Immature natural killer cell (primary cell): ENCODE measurements around the gene CFAP74. TPM values are rescaled to one million over a fixed set of nuclear protein-coding genes. Genes with fewer than 3 reads are reported as not detected.

Experiments
- DNase-seq, 3 donors: peaks; one replicate each; pipeline ENCODE4 v3.0.0; 2022; ENCODE audit warnings: mixed read lengths in 1 of 3
- H3K27ac Mint-ChIP-seq, 6 donors: one replicate each; pipeline ENCODE4 v1.8.0; 2020; ENCODE audit warnings: mixed read lengths in 6 of 6, mild to moderate bottlenecking in 5 of 6, inconsistent platforms in 4 of 6, moderate library complexity in 3 of 6
- H3K27me3 Mint-ChIP-seq, 3 donors: one replicate each; pipeline ENCODE4 v1.8.0; 2020 to 2021; ENCODE audit warnings: low read depth in 3 of 3, mild to moderate bottlenecking in 3 of 3, mixed read lengths in 3 of 3, moderate library complexity in 3 of 3, inconsistent platforms in 1 of 3
- H3K36me3 Mint-ChIP-seq, 3 donors: one replicate each; pipeline ENCODE4 v1.8.0; 2020; ENCODE audit warnings: mixed read lengths in 3 of 3, inconsistent platforms in 2 of 3, mild to moderate bottlenecking in 2 of 3
- H3K4me1 Mint-ChIP-seq, 2 donors: one replicate each; pipeline ENCODE4 v1.8.0; 2020; ENCODE audit warnings: inconsistent platforms in 2 of 2, mild to moderate bottlenecking in 2 of 2, mixed read lengths in 2 of 2, moderate library complexity in 1 of 2
- H3K4me3 Mint-ChIP-seq, 5 donors: one replicate each; pipeline ENCODE4 v1.8.0; 2020; ENCODE audit warnings: mild to moderate bottlenecking in 5 of 5, mixed read lengths in 5 of 5, inconsistent platforms in 3 of 5, moderate library complexity in 3 of 5
- H3K9me3 Mint-ChIP-seq, 6 donors: one replicate each; pipeline ENCODE4 v1.8.0; 2020; ENCODE audit warnings: mild to moderate bottlenecking in 6 of 6, mixed read lengths in 6 of 6, inconsistent platforms in 4 of 6, moderate library complexity in 3 of 6
- polyA plus RNA-seq, 3 donors: library from polyadenylated mRNA; unstranded; fragments of 300-500 nt; fragmentation: Illumina TruSeq; gene quantifications; one replicate each; pipeline ENCODE4 v1.2.3, GENCODE V29; 2021

The CFAP74 gene
- polyA plus RNA-seq, 3 donors from 2014 or later: not detected

DNA sequence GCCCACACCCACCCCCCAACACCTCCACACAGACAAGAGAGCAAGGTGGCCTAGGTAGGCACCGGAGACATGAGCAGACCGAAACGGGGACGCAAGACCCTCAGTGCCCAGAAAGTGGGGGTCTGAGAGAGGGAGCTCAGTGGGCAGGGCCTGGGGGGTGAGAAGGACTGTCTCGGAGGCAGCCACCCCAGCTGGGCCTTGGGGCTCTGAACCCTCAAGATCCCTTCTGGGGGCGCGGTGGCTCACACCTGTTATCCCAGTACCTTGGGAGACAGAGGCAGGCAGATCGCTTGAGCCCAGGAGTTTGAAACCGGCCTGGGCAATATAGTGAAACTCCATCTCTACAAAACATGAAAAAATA, 103.6 kb downstream of the CFAP74 start:
- no peaks in the 10 kb centered on the region for H3K9me3 Mint-ChIP-seq
- H3K4me3 Mint-ChIP-seq: no peak overlapping the region
- peaks cover 5 to 11% (median 7%) of the 10 kb centered on the region in 3 donors for H3K27me3 Mint-ChIP-seq
- H3K27ac Mint-ChIP-seq: no peak overlapping the region
- H3K4me1 Mint-ChIP-seq: peaks cover 6 to 8% of the 10 kb centered on the region in 2 donors
- DNase-seq: no peak
- no peaks in the 10 kb centered on the region for H3K36me3 Mint-ChIP-seq

DNA sequence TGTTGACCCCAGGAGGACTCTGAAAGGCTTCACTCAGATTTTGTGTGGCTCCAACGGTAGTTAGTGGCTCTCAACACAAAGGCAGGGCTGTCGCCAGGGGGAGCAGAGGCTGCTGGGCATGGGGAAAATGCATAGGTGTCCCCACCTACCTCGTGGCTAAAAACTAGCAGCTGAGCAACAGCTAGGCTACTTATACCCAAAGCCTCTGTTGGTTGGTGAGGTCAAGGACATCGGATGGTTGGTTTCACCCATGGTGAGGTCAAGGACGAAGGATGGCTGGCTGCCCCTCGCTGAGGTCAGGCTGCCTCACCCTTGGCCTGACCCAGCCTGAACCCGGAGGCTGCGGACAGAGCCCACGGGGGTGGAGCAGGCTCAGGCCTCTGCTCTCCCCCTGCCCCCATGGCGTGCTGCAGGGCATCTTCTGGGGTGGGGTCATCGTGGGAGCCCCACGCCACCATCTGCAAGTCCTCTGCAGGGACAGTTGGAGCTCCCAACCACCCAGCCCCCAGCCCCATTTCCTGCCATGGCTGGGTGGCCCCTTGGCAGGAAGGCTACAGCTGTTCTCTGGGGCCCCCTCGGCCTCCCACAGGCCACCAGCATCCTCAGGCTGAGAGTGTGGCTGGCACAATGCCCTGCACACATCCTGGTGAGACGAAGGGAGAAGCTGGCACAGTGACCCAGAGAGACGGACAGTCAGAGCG, 104.2 kb downstream of the CFAP74 start:
- Mint-ChIP-seq H3K27me3 (peaks cover 5 to 11% (median 10%) of the 10 kb centered on the region in 3 donors), H3K27ac (no peak overlapping the region), H3K4me3 (no peak overlapping the region), H3K36me3 (no peaks in the 10 kb centered on the region), H3K4me1 (peaks cover 12 to 13% of the 10 kb centered on the region in 2 donors), H3K9me3 (no peaks in the 10 kb centered on the region)
- no peak for DNase-seq

DNA sequence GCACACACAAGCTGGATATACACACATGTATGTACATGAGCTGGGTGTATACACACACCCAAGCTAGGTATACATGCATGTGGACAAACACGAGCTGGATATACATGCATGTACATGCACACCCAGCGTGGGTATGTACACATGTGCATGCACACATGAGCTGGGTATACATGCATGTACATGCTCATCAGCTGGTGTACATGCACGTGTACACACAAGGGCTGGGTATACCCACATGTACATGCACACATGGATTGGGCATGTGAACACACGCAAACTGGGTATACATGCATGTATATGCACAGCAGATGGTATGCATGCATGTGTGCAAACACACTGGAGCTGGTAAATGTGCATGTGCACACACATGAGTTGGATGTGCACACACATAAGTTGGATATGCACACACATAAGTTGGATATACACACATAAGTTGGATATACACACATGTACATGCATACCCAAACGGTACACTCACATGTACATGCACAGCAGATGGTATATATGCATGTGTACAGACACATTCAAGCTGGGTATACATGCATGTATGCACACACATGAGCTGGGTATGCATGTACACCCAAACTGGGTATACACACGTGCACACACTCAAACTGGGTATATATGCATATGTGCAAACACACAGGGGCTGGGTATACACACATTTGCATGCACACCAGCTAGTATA, 105.2 kb downstream of the CFAP74 start:
- no peak for DNase-seq
- H3K27ac Mint-ChIP-seq: no peak overlapping the region
- H3K27me3 Mint-ChIP-seq: peaks cover 2 to 11% (median 10%) of the 10 kb centered on the region in 3 donors
- H3K36me3 Mint-ChIP-seq: no peaks in the 10 kb centered on the region
- no peaks in the 10 kb centered on the region for H3K9me3 Mint-ChIP-seq
- H3K4me3 Mint-ChIP-seq: no peak overlapping the region
- peaks cover 12 to 16% of the 10 kb centered on the region in 2 donors for H3K4me1 Mint-ChIP-seq

DNA sequence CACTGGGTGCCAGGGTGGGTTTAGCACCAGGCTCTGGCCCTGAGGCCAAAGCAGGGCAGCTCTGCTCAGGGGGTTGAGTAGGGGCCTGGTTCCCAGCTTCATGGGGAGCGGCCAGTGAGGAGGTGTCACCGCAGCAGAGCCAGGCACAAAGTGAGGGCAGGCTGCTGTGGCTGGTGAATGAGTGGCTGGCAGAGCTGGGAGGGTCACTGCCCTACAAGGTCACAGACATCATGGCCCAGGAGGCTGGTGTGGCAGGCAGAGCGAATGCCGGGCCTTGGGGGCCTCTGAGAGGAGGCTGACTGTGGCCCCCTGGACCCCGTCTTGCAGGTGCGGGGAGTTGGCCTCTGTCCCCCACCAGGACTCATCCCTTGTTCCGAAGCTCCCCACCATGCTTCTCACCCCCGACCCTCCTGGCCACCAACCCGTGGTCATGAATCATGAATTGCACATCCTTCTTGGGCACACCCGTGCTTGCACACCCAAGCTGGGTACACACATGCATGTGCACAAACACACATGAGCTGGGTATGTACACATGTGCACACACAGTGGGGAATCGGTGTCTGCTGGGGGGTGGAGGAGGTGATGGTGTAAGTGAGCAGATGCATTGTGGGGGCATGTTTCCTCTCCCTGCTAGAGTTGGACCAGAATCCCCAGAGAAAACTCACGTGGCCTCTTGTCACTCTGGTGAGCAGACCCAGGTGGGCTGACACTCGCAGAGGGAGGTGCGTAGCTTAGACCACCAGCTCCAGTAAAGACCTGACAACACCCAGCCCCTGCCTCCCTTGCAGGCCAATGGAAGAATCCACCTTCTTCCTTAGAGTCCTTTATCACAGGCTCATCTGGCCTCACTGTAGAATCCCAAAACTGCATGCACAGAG, 107.9 kb downstream of the CFAP74 start:
- H3K27ac Mint-ChIP-seq: no peak overlapping the region
- H3K36me3 Mint-ChIP-seq: no peaks in the 10 kb centered on the region
- H3K4me1 Mint-ChIP-seq: peaks cover 21 to 30% of the 10 kb centered on the region in 2 donors
- H3K9me3 Mint-ChIP-seq: no peaks in the 10 kb centered on the region
- DNase-seq: no peak
- peaks cover 9 to 12% (median 9%) of the 10 kb centered on the region in 3 donors for H3K27me3 Mint-ChIP-seq
- H3K4me3 Mint-ChIP-seq: peak overlapping the region in 2 of 5 donors; percentile 21 to 46

DNA sequence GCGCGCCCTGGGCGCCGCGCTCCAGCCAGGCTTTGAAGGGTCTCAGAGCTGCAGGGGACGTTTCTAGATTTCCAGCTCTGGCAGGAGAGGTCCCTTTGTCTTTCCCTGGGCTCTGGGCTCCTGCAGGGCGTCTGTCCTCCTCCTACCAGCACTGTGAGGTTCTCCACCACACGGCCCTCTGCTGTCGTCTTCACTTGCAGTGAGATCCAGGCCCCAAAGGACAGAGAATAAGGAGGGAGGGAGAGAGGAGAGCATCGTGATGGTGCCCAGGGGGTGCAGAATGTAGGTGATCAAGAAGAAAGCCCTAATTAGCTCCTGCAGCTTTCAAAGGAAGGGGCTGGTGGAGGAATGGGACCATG, 108.5 kb downstream of the CFAP74 start:
- Mint-ChIP-seq H3K9me3 (no peaks in the 10 kb centered on the region), H3K4me3 (peak overlapping the region in 1 of 5 donors; percentile 15), H3K27me3 (peaks cover 9 to 13% (median 10%) of the 10 kb centered on the region in 3 donors), H3K36me3 (no peaks in the 10 kb centered on the region), H3K27ac (no peak overlapping the region), H3K4me1 (peaks cover 21 to 30% of the 10 kb centered on the region in 2 donors)
- DNase-seq: no peak

DNA sequence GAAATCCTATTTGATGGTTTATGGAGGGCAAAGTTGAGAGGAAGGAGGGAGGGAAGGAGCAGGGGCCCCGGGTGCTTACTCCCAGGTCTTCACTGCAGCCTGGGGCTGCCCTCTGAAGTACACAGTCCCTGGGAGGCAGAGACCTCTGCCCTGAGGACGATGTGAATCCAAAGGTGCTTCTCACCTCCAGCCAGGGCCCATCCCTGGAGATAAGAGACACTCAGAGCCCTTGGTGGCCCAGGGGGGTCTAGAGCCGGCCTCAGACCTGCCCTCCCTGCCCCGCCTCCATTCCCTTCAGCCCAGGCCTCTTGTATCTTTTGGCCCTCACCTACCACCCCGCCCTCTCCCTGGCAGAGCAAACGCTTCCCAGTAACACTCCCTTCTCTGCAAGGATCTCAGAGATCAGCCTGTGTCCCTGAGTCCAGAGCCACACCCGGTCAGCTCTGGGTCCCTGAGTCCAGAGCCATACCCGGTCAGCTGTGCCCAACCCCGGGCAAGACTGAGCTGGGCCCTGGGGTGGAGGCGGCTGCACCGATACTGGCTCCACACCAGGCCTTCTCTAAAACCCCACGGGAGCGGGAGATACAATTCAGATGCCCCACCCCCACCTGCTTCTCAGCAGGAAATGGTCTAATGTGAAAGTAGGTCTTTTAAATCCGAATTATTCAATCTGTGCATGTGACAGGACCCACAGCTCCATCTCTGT, 109.1 kb downstream of the CFAP74 start:
- Mint-ChIP-seq H3K36me3 (no peaks in the 10 kb centered on the region), H3K9me3 (no peaks in the 10 kb centered on the region), H3K4me3 (peak overlapping the region in 1 of 5 donors; percentile 15), H3K4me1 (peaks cover 22 to 29% of the 10 kb centered on the region in 2 donors), H3K27ac (peak overlapping the region in 1 of 6 donors; percentile 17), H3K27me3 (peaks cover 11 to 15% (median 14%) of the 10 kb centered on the region in 3 donors)
- no peak for DNase-seq

DNA sequence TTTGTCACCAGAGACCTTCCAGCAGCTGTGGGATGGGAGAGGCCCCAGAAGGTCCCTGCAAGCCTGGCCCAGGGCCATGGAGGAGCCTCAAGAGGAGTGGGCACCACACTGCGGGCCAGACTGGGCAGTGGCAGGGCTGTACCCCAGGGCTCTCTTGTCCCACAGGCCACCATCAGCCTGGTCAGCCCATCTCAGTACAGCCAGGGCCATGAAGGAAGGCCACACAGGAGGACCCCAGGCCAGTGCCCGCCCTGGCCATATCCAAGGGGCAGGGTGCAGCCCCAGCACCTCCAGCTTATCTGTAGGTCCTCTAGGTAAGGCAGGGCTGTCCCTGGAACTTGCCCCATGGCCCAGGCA, 109.6 kb downstream of the CFAP74 start:
- Mint-ChIP-seq H3K27ac (no peak overlapping the region), H3K9me3 (no peaks in the 10 kb centered on the region), H3K36me3 (no peaks in the 10 kb centered on the region), H3K4me1 (peaks cover 28 to 33% of the 10 kb centered on the region in 2 donors), H3K4me3 (no peak overlapping the region), H3K27me3 (peaks cover 14 to 19% (median 15%) of the 10 kb centered on the region in 3 donors)
- DNase-seq: no peak

DNA sequence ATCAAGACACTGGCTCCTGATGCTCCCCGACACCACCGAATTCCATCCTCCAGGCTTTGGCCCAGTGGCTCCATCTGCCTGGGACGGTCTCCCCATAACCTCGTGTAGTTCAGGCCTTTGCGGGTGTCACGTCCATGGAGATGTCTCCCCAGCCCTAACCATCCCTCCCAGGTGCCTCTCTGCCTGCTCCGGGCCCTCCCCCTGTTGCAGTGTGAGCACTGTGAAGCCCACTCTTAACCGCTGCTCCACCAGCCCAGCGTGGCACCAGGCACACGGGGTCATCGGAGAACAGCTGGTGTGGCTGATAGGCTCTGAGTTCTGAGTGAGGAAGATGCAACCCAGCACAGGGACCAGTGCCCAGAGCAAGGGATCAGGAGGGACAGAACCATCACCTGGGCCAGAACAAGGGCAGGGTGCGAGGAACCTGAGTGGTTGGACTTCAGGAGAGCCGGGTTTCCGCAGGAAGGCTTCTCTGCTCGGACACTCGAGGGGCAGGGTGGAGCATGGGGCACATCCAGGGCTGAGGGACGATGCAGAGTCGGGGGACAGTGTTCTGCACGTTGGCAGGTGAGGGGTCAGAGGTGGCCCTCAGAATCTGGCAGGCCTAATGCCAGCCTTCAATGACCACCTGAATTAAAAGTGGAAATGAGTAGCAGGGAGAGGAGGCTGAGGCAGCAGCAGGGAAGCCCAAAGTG, 110.1 kb downstream of the CFAP74 start:
- Mint-ChIP-seq H3K27ac (peak overlapping the region in 2 of 6 donors; percentile 48 to 59), H3K36me3 (no peaks in the 10 kb centered on the region), H3K4me3 (peak overlapping the region in 3 of 5 donors; percentile 41 to 67 (median 53)), H3K4me1 (peaks cover 33 to 39% of the 10 kb centered on the region in 2 donors), H3K27me3 (peaks cover 14 to 24% (median 15%) of the 10 kb centered on the region in 3 donors), H3K9me3 (no peaks in the 10 kb centered on the region)
- no peak for DNase-seq

DNA sequence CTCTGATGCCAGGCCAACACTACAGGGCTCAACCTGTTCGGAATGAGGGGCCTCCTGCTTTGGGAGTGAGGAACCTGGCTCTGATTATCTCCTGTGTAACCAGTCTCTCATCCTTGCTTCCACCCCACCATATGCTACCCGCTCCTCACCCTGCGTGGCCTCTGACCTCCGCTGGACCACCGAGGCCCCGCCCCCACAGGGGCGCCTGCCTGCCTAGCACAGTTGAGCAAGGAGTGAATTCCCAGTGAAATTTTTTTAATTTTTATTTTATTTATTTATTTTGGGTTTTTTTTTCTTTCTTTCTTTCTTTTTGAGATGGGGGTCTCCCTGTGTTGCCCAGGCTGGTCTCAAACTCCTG, 110.8 kb downstream of the CFAP74 start:
- Mint-ChIP-seq H3K9me3 (no peaks in the 10 kb centered on the region), H3K27me3 (peaks cover 14 to 28% (median 15%) of the 10 kb centered on the region in 3 donors), H3K4me1 (peaks cover 40 to 46% of the 10 kb centered on the region in 2 donors), H3K36me3 (no peaks in the 10 kb centered on the region), H3K4me3 (peak overlapping the region; percentile 82 to 93 (median 90)), H3K27ac (peak overlapping the region; percentile 85 to 98 (median 96))
- DNase-seq: no peak

DNA sequence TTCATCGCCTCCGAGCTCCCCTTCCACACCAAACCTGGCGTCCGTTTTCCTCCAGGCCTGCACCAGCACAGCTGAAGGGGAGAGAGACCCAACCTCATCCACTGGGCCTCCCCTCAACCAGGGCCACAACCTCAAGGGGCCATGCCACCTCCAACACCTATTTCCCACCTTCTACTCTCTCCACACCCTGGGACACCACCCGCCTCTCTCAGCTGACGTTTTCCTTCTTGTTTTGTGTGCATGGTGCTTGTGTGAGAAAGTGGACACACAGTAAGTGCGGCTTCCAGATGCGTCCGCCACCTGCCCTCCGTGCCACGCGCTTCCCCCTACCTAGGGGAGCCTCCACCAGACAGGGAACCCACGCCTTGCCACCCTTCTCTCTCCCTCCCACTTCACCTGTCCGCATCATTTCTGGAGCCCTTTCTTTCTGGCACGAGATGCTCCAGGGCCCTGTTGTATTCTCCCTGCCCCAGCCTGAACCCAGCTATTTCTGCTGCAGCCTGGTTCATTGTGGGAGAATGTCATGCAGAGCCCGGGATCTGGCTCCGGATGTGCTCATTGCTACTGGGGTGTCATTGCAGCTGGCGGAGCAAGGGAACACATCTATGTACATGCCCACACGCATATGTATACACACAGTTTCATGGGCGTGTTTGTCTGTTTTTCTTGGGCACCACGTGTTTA, 111.4 kb downstream of the CFAP74 start:
- Mint-ChIP-seq H3K4me3 (peak overlapping the region; percentile 82 to 93 (median 90)), H3K4me1 (peaks cover 45 to 51% of the 10 kb centered on the region in 2 donors), H3K36me3 (no peaks in the 10 kb centered on the region), H3K9me3 (no peaks in the 10 kb centered on the region), H3K27ac (peak overlapping the region; percentile 85 to 98 (median 96)), H3K27me3 (peaks cover 14 to 28% (median 15%) of the 10 kb centered on the region in 3 donors)
- DNase-seq: no peak

DNA sequence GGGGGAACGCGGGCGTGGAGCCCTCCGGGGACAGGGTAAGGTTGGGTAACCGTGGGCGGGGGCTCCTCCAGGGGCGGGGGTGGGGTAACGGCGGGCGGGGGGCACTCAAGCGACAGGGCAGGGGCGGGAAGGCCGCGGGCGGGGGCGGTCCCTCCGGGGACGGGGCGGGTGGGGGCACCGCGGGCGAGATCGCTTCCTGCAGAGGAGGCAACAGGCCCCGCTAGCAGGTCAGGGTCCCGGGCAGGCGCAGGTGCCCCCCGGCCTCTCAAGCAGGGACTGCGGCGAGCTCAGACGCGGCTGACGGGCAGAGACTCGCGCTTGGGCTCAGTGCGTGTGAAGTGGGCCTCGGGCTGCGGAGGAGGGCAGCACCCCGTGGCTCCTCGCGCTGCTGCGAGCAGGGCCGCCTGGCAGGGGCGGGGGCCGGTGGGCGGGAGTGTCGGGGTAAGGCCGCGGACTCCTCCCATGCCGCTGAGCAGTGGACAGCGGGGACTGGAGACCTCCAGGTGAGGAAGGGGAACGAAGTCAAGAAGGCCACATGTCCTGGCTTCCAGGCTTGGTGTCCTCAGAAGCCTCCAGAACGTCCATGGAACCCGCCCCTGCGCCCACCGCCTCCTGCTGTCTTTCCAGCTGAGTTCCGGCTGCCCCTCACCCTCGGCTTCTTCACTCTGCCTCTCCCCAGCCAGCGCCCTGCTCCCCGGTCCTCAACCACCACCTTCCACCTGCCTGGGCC, 112.1 kb downstream of the CFAP74 start:
- H3K4me3 Mint-ChIP-seq: peak overlapping the region; percentile 82 to 93 (median 90)
- H3K9me3 Mint-ChIP-seq: no peaks in the 10 kb centered on the region
- DNase-seq: peak; percentile 66 to 81 (median 81)
- peaks cover 52 to 55% of the 10 kb centered on the region in 2 donors for H3K4me1 Mint-ChIP-seq
- peaks cover 14 to 28% (median 15%) of the 10 kb centered on the region in 3 donors for H3K27me3 Mint-ChIP-seq
- no peaks in the 10 kb centered on the region for H3K36me3 Mint-ChIP-seq
- peak overlapping the region; percentile 85 to 98 (median 96) for H3K27ac Mint-ChIP-seq
